ENCODE measurements around the gene MACROD2. TPM values are rescaled to one million over a fixed set of nuclear protein-coding genes. Genes with fewer than 3 reads are reported as not detected.

The MACROD2 gene
- total RNA-seq, 4 donors from 2014 or later: 10.0 to 24.0 (median 17.0) TPM

- intact Hi-C loops (cut with DNase I; ENCODE audit: low total_unique reads): no loop called here
- WGBS, 2 donors: 78 to 79% methylated on average over 4 of the region's 4 CpGs
- TF ChIP-seq CTCF (IDR thresholded peaks at IDR 0.05): no peak
- TF ChIP-seq POLR2A (IDR thresholded peaks at IDR 0.05): no peak
- H3K4me3 ChIP-seq (ENCODE audit: low read depth, poor library complexity, severe bottlenecking): no peak overlapping the region
- no peak for DNase-seq (ENCODE audit: low spot score in 2 of 2)
Observed at GRCh38 chr20:14984768-14985622, 989.7 kb downstream of the MACROD2 start.

DNA sequence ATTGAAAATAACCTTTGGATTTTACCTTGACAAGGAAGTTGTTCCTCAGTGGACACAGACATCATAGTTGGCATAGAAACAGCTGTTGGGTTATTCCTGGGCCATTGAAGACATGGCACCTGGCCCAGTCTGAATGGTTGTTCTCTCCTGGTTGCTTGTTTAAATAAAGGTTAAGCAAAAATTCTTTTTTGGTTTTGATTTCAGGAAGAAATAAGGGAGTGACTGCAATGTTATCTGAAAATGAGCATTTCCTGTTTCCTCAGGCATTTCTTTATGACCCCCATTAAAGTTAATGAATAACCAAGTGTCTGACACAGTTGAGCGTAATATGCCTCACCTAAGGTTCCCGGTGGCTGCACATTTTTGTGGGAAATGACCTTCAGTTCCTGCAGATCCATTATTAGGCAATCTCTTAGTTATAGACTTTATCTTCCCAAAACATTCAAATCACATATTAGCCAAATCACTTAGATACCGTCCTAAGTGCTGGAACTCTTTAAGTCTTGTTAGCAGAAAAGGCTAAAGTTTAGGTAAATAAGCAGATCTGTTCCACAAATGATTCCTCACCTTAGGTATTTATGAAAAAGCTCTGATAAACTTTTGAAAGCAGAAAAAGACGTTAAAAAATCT, 990.8 kb downstream of the MACROD2 start:
- no peak for DNase-seq (ENCODE audit: low spot score in 2 of 2)
- H3K4me3 ChIP-seq (ENCODE audit: low read depth, poor library complexity, severe bottlenecking): no peak overlapping the region
- intact Hi-C loops (cut with DNase I; ENCODE audit: low total_unique reads): no loop called here
- WGBS, 2 donors: 65 to 71% methylated on average over 4 of the region's 4 CpGs
- TF ChIP-seq POLR2A (IDR thresholded peaks at IDR 0.05): no peak
- no peak for TF ChIP-seq CTCF (IDR thresholded peaks at IDR 0.05)

- WGBS, 2 donors: 93 to 94% methylated on average over 7 of the region's 7 CpGs
- DNase-seq (ENCODE audit: low spot score in 2 of 2): no peak
- no peak for TF ChIP-seq CTCF (IDR thresholded peaks at IDR 0.05)
- no peak for TF ChIP-seq POLR2A (IDR thresholded peaks at IDR 0.05)
- intact Hi-C loops (cut with DNase I; ENCODE audit: low total_unique reads): no loop called here
- no peak overlapping the region for H3K4me3 ChIP-seq (ENCODE audit: low read depth, poor library complexity, severe bottlenecking)
Observed at GRCh38 chr20:14986656-14987055, 991.3 kb downstream of the MACROD2 start.

- H3K4me3 ChIP-seq (ENCODE audit: low read depth, poor library complexity, severe bottlenecking): no peak overlapping the region
- TF ChIP-seq POLR2A (IDR thresholded peaks at IDR 0.05) (no peak), CTCF (IDR thresholded peaks at IDR 0.05) (no peak)
- WGBS, 2 donors: 83 to 88% methylated on average over 8 of the region's 8 CpGs
- intact Hi-C loops (cut with DNase I; ENCODE audit: low total_unique reads): no loop called here
- no peak for DNase-seq (ENCODE audit: low spot score in 2 of 2)
Observed at GRCh38 chr20:14989535-14990290, 994.4 kb downstream of the MACROD2 start.

GRCh38 chr20:14991023-14991422, 995.7 kb downstream of the MACROD2 start:
- no peak overlapping the region for H3K4me3 ChIP-seq (ENCODE audit: low read depth, poor library complexity, severe bottlenecking)
- DNase-seq (ENCODE audit: low spot score in 2 of 2): no peak
- intact Hi-C loops (cut with DNase I; ENCODE audit: low total_unique reads): no loop called here
- 85 to 89% methylated on average over 1 of the region's 1 CpG for WGBS, 2 donors
- TF ChIP-seq POLR2A (IDR thresholded peaks at IDR 0.05) (no peak), CTCF (IDR thresholded peaks at IDR 0.05) (no peak)
